ENCODE data around the gene TMEM18. TPM values are rescaled to one million over a fixed set of nuclear protein-coding genes. Genes with fewer than 3 reads are reported as not detected.

The TMEM18 gene
- total and polyA plus RNA-seq, 9 of the 15 experiments (the other 6 are each of a cell fraction or from before 2014, with no cell fraction given): 12.8 to 55.9 (median 21.8) TPM

DNA sequence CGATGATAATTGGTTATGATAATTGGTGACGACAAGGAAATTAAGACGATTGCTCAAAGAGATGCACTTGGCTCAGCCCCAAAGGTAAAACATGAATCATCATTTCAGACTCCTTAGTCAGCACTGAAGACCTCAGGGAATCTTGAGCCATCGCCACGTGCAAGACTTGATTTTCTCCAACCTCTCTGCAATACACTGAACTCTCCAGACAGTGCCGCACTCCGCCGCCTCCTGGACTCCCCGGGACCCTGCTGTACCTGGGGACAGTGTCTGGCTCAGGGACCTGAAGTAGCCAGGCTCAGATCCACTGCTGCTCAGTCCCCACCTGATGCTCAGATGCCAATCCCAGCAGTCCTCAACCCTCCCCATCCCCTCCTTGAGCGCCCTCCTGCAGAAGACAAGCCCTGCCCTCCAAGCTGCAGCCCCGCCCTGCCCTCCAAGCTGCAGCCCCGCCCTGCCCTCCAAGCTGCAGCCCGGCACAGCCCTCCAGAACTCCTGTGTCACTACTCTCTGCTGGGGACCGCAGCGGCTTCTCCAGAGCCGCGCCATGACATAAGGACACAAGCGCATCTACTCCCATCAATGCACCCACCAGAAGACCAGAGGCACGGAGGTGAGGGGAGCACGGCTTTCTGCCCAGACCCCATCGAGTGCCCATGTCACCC, 1.1 kb downstream of the TMEM18 start (continued):
- TF ChIP-seq NFE2L1 (tag; IDR thresholded peaks at IDR 0.05; ENCODE audit: borderline replicate concordance, low read depth): no peak
- no peak for TF ChIP-seq ZNF699 (CRISPR knock-in tag; IDR thresholded peaks at IDR 0.05; ENCODE audit: insufficient replicate concordance)
- TF ChIP-seq, protein P1, sequence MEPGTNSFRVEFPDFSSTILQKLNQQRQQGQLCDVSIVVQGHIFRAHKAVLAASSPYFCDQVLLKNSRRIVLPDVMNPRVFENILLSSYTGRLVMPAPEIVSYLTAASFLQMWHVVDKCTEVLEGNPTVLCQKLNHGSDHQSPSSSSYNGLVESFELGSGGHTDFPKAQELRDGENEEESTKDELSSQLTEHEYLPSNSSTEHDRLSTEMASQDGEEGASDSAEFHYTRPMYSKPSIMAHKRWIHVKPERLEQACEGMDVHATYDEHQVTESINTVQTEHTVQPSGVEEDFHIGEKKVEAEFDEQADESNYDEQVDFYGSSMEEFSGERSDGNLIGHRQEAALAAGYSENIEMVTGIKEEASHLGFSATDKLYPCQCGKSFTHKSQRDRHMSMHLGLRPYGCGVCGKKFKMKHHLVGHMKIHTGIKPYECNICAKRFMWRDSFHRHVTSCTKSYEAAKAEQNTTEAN (CRISPR knock-in tag; IDR thresholded peaks at IDR 0.05): no peak
- TF ChIP-seq MYC (IDR thresholded peaks at IDR 0.05; ENCODE audit: low read depth, low read length): 0 out of 2 replicates have a peak, but pooled peaks have one; percentile 28
- TF ChIP-seq MYC (CRISPR knock-in tag; IDR thresholded peaks at IDR 0.05; ENCODE audit: borderline replicate concordance, low read depth): no peak
- TF ChIP-seq, protein P2, sequence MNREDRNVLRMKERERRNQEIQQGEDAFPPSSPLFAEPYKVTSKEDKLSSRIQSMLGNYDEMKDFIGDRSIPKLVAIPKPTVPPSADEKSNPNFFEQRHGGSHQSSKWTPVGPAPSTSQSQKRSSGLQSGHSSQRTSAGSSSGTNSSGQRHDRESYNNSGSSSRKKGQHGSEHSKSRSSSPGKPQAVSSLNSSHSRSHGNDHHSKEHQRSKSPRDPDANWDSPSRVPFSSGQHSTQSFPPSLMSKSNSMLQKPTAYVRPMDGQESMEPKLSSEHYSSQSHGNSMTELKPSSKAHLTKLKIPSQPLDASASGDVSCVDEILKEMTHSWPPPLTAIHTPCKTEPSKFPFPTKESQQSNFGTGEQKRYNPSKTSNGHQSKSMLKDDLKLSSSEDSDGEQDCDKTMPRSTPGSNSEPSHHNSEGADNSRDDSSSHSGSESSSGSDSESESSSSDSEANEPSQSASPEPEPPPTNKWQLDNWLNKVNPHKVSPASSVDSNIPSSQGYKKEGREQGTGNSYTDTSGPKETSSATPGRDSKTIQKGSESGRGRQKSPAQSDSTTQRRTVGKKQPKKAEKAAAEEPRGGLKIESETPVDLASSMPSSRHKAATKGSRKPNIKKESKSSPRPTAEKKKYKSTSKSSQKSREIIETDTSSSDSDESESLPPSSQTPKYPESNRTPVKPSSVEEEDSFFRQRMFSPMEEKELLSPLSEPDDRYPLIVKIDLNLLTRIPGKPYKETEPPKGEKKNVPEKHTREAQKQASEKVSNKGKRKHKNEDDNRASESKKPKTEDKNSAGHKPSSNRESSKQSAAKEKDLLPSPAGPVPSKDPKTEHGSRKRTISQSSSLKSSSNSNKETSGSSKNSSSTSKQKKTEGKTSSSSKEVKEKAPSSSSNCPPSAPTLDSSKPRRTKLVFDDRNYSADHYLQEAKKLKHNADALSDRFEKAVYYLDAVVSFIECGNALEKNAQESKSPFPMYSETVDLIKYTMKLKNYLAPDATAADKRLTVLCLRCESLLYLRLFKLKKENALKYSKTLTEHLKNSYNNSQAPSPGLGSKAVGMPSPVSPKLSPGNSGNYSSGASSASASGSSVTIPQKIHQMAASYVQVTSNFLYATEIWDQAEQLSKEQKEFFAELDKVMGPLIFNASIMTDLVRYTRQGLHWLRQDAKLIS (CRISPR knock-in tag; IDR thresholded peaks at IDR 0.05): no peak
- TF ChIP-seq SIN3A (IDR thresholded peaks at IDR 0.05; ENCODE audit: borderline replicate concordance in 2 of 2, control insufficient read depth in 1 of 2, low read depth in 2 of 2, low read length in 2 of 2): peak in 1 of 2 experiments; percentile 62; a peak in 1 of 4 replicates
- 0 out of 2 replicates have a peak, but pooled peaks have one; percentile 33 for TF ChIP-seq EP400 (IDR thresholded peaks at IDR 0.05)
- no peak for TF ChIP-seq MIER1 (IDR thresholded peaks at IDR 0.05; ENCODE audit: low read depth)
- no peak for TF ChIP-seq ZNF3 (CRISPR knock-in tag; IDR thresholded peaks at IDR 0.05)
- no peak for TF ChIP-seq ZNF174 (CRISPR knock-in tag; IDR thresholded peaks at IDR 0.05)
- no peak for TF ChIP-seq CBX3 (IDR thresholded peaks at IDR 0.05; ENCODE audit: borderline replicate concordance in 1 of 2, low read length in 2 of 2)

Data from K562 (cell line).